Endodermal cell (in vitro differentiated cells): ENCODE measurements around the gene NXT2. TPM values are rescaled to one million over a fixed set of nuclear protein-coding genes. Genes with fewer than 3 reads are reported as not detected.

Experiments
- DNase-seq: peaks from one replicate; pipeline ENCODE4 v3.0.0-alpha.2; 2017
- H3K27ac ChIP-seq: 2 replicates; pipeline ENCODE4 v1.5.1; 2013; ENCODE audit warnings: mild to moderate bottlenecking, low read depth, low read length, moderate library complexity
- H3K27me3 ChIP-seq: 2 replicates; pipeline ENCODE4 v1.6.1; 2013; ENCODE audit warnings: mild to moderate bottlenecking, low read length, moderate library complexity; ENCODE audit not compliant: insufficient read depth, control insufficient read depth, poor library complexity, severe bottlenecking
- H3K36me3 ChIP-seq: 2 replicates; pipeline ENCODE4 v1.7.0; 2013; ENCODE audit warnings: mild to moderate bottlenecking, low read length, moderate library complexity; ENCODE audit not compliant: control insufficient read depth, insufficient read depth
- H3K4me1 ChIP-seq: one replicate; pipeline ENCODE4 v1.7.0; 2013; ENCODE audit warnings: low read length; ENCODE audit not compliant: control insufficient read depth, insufficient read depth
- H3K4me3 ChIP-seq: 2 replicates; pipeline ENCODE4 v1.5.1; 2013; ENCODE audit warnings: mild to moderate bottlenecking, low read length, moderate library complexity
- H3K9ac ChIP-seq: 2 replicates; pipeline ENCODE4 v1.6.1; 2013; ENCODE audit warnings: mild to moderate bottlenecking, low read length, moderate library complexity; ENCODE audit not compliant: poor library complexity, severe bottlenecking; ENCODE audit errors: extremely low read depth
- H3K9me3 ChIP-seq: 2 replicates; pipeline ENCODE4 v1.6.1; 2013; ENCODE audit warnings: mild to moderate bottlenecking, low read length, moderate library complexity; ENCODE audit not compliant: control insufficient read depth
- H3K27ac Mint-ChIP-seq: 2 replicates; pipeline ENCODE4 v1.8.0; 2020; ENCODE audit warnings: mixed read lengths
- H3K27me3 Mint-ChIP-seq: 2 replicates; pipeline ENCODE4 v1.8.0; 2021; ENCODE audit warnings: mild to moderate bottlenecking, mixed read lengths; ENCODE audit not compliant: insufficient read depth
- H3K36me3 Mint-ChIP-seq: 2 replicates; pipeline ENCODE4 v1.8.0; 2020; ENCODE audit warnings: low read depth, mixed read lengths
- H3K4me1 Mint-ChIP-seq: 2 replicates; pipeline ENCODE4 v1.8.0; 2020; ENCODE audit warnings: mixed read lengths
- H3K4me3 Mint-ChIP-seq: 2 replicates; pipeline ENCODE4 v1.8.0; 2020; ENCODE audit warnings: mild to moderate bottlenecking, moderate library complexity, mixed read lengths
- H3K9me3 Mint-ChIP-seq: 2 replicates; pipeline ENCODE4 v1.8.0; 2020; ENCODE audit warnings: mild to moderate bottlenecking, mixed read lengths
- CTCF ChIP-seq: fragments of 200-600 bp; sonication (generic); conservative IDR thresholded peaks from 2 replicates; pipeline ENCODE4 v1.5.0; 2021; ENCODE audit warnings: antibody characterized with exemption, mild to moderate bottlenecking
- WGBS, 2 experiments: methylation state at CpG; one replicate each; pipeline versions ENCODE4 v1.1.5 to v1.1.7; 2013; ENCODE audit warnings: missing lambda C conversion rate in 2 of 2, mixed read lengths in 1 of 2; ENCODE audit not compliant: insufficient coverage in 1 of 2, insufficient read length in 1 of 2; 5-methylcytosine and 5-hydroxymethylcytosine counted together
- total RNA-seq, 2 donors: library from RNA; stranded (reverse); fragmentation: NEBNext Ultra II Directional in 1 of 2; extraction: Animal tissue kit (Norgen Biotek cat#: 25700) in 1 of 2; gene quantifications; 2 replicates in 1 of 2; 3 replicates in 1 of 2; pipeline ENCODE4 v1.2.1, GENCODE V29; 2021

NXT2 gene
- total RNA-seq, 2 donors from 2014 or later: 6.9 to 17.1 TPM

GRCh38 chrX:109590176-109590575, 53.5 kb downstream of the NXT2 start:
- H3K36me3 ChIP-seq: no peaks in the 10 kb centered on the region
- H3K9me3 ChIP-seq: no peaks in the 10 kb centered on the region
- no peak overlapping the region for H3K9ac ChIP-seq
- no peaks in the 10 kb centered on the region for H3K27me3 Mint-ChIP-seq
- H3K4me1 Mint-ChIP-seq: no peaks in the 10 kb centered on the region
- H3K9me3 Mint-ChIP-seq: no peaks in the 10 kb centered on the region
- 96% methylated on average over 3 of the region's 4 CpGs; no CpG with 5 or more reads in 1 of the 2 experiments for WGBS, 2 experiments
- no peaks in the 10 kb centered on the region for H3K36me3 Mint-ChIP-seq
- no peaks in the 10 kb centered on the region for H3K27me3 ChIP-seq
- no peak overlapping the region for H3K27ac Mint-ChIP-seq
- no peaks in the 10 kb centered on the region for H3K4me1 ChIP-seq
- DNase-seq: no peak
- H3K27ac ChIP-seq: no peak overlapping the region
- H3K4me3 Mint-ChIP-seq: no peak overlapping the region
- TF ChIP-seq CTCF: no peak
- no peak overlapping the region for H3K4me3 ChIP-seq

Other genes starting within 250 kb of the NXT2 start
- under 1 TPM in 1 of 2 donors, not detected in 1; 0.09 TPM for gene GUCY2F, start 54.8 kb upstream of the NXT2 start, total RNA-seq
- gene KCNE5, start 88.3 kb downstream of the NXT2 start, total RNA-seq: 1 to 10 TPM; 2.4 to 4.6 TPM
- gene ACSL4, start 196.4 kb downstream of the NXT2 start, total RNA-seq: 10 to 100 TPM; 31.3 to 47.9 TPM